GM12878 (cell line): Measurements from ENCODE around the gene UBE2D4. TPM values are rescaled to one million over a fixed set of nuclear protein-coding genes. Genes with fewer than 3 reads are reported as not detected.

ENCODE experiments used
- ATAC-seq: fragments of 200-7000 bp; cut with Tn5 transposase; 3 replicates; pipeline ENCODE4 v1.9.1; 2020; ENCODE audit warnings: mild to moderate bottlenecking, moderate library complexity
- BruUV-seq: library from RNA; stranded (reverse); fragments of 400-500 nt; replicated peaks from 2 replicates; lab custom pipeline; 2021; lab: Mats Ljungman, UMichigan
- CTCF ChIA-PET: fragments of 300-600 bp; sonication (Branson Sonifier 250); formaldehyde crosslinking; extraction: SDS; loops from one replicate; lab custom pipeline; 2021; ENCODE audit warnings: inconsistent platforms; lab: Yijun Ruan, JAX
- POLR2A ChIA-PET: fragments of 350-600 bp; formaldehyde crosslinking; extraction: SDS; loops from one replicate; lab custom pipeline; 2021; ENCODE audit warnings: inconsistent platforms; lab: Charles Lee
- RAD21 ChIA-PET: fragments of 300-600 bp; sonication (Branson Sonifier 250); formaldehyde crosslinking; loops from one replicate; lab custom pipeline; 2023; ENCODE audit warnings: antibody characterized with exemption; ENCODE audit not compliant: unreplicated experiment; lab: Charles Lee
- SMC1A ChIA-PET: fragments of 300-600 bp; sonication (Branson Sonifier 250); formaldehyde crosslinking; loops from one replicate; lab custom pipeline; 2023; ENCODE audit not compliant: unreplicated experiment, uncharacterized antibody; lab: Charles Lee
- DNase-seq: peaks from one replicate; pipeline ENCODE4 v3.0.0-alpha.2; 2011; ENCODE audit warnings: low read depth, low spot score
- FAIRE-seq: peaks from 3 replicates; lab custom pipeline; 2011; peaks lifted over from hg19 to GRCh38; lab: Jason Lieb, UNC
- H2AFZ ChIP-seq: 2 replicates; pipeline ENCODE4 v1.6.0; 2011; ENCODE audit warnings: low read depth, low read length, control low read depth; ENCODE audit not compliant: control insufficient read depth
- H3K27ac ChIP-seq: 2 replicates; pipeline ENCODE4 v1.5.1; 2011; ENCODE audit warnings: control low read depth; ENCODE audit not compliant: control insufficient read depth, insufficient read depth
- H3K27me3 ChIP-seq, 2 experiments: replicated peaks in 1 of 2; 2 replicates each; pipeline versions ENCODE4 v1.6.0 to v1.6.1; 2011; ENCODE audit warnings: low read length in 1 of 2; ENCODE audit not compliant: control insufficient read depth in 2 of 2, insufficient read depth in 2 of 2
- H3K36me3 ChIP-seq, 2 experiments: 2 replicates each; pipeline ENCODE4 v1.5.1; 2011; ENCODE audit warnings: low read length in 1 of 2; ENCODE audit not compliant: control insufficient read depth in 2 of 2, insufficient read depth in 2 of 2
- H3K4me1 ChIP-seq: 2 replicates; pipeline ENCODE4 v1.6.1; 2011; ENCODE audit warnings: mild to moderate bottlenecking, low read length, moderate library complexity, mixed read lengths; ENCODE audit not compliant: control insufficient read depth, insufficient read depth
- H3K4me2 ChIP-seq: 2 replicates; pipeline ENCODE4 v1.6.0; 2011; ENCODE audit warnings: control low read depth; ENCODE audit not compliant: control insufficient read depth, insufficient read depth
- H3K4me3 ChIP-seq: fragments of 200-600 bp; sonication (generic); 2 replicates; pipeline ENCODE4 v1.5.1; 2016
- H3K79me2 ChIP-seq: 2 replicates; pipeline ENCODE4 v1.6.0; 2011; ENCODE audit warnings: low read length; ENCODE audit not compliant: control insufficient read depth, insufficient read depth
- H3K9ac ChIP-seq: 2 replicates; pipeline ENCODE4 v1.8.0; 2011; ENCODE audit warnings: low read length, control low read depth, mixed read lengths; ENCODE audit not compliant: control insufficient read depth, insufficient read depth
- H3K9me3 ChIP-seq: replicated peaks from 3 replicates; pipeline ENCODE4 v1.5.1; 2011; ENCODE audit warnings: mild to moderate bottlenecking, low read length; ENCODE audit not compliant: control insufficient read depth, insufficient read depth
- H4K20me1 ChIP-seq: 2 replicates; pipeline ENCODE4 v1.6.0; 2011; ENCODE audit not compliant: control insufficient read depth, insufficient read depth
- BCLAF1 ChIP-seq: fragments of 450-650 bp; IDR thresholded peaks from 2 replicates; pipeline ENCODE4 v1.6.1; 2017; ENCODE audit warnings: antibody characterized with exemption, mild to moderate bottlenecking, moderate library complexity
- CHD2 ChIP-seq: IDR thresholded peaks from 2 replicates; pipeline ENCODE4 v1.6.1; 2011; ENCODE audit warnings: low read depth, low read length, improper control_type of control experiment, borderline replicate concordance
- E4F1 ChIP-seq: fragments of 450-650 bp; IDR thresholded peaks from 2 replicates; pipeline ENCODE4 v1.6.1; 2018; ENCODE audit warnings: borderline replicate concordance, mild to moderate bottlenecking; ENCODE audit not compliant: partially characterized antibody
- HCFC1 ChIP-seq: fragments of 150-350 bp; IDR thresholded peaks from 2 replicates; pipeline ENCODE4 v1.6.1; 2014; ENCODE audit warnings: low read length
- HDAC6 ChIP-seq: fragments of 200-600 bp; sonication (generic); IDR thresholded peaks from one replicate; pipeline ENCODE4 v1.8.0; 2017; ENCODE audit warnings: antibody characterized with exemption; ENCODE audit not compliant: unreplicated experiment
- HSF1 ChIP-seq: fragments of 150-350 bp; IDR thresholded peaks from 2 replicates; pipeline ENCODE4 v1.6.1; 2014; ENCODE audit warnings: mild to moderate bottlenecking, low read depth, low read length
- LARP7 ChIP-seq: fragments of 450-650 bp; IDR thresholded peaks from 2 replicates; pipeline ENCODE4 v1.6.1; 2017; ENCODE audit warnings: mild to moderate bottlenecking
- MEF2A ChIP-seq: IDR thresholded peaks from 2 replicates; pipeline ENCODE4 v1.6.1; 2011; ENCODE audit warnings: low read depth, mild to moderate bottlenecking, low read length, moderate library complexity; ENCODE audit not compliant: insufficient read depth
- MTA2 ChIP-seq: fragments of 450-650 bp; IDR thresholded peaks from 2 replicates; pipeline ENCODE4 v1.6.1; 2016; ENCODE audit warnings: low read depth, mild to moderate bottlenecking, moderate library complexity
- RAD51 ChIP-seq: fragments of 450-650 bp; IDR thresholded peaks from 2 replicates; pipeline ENCODE4 v1.6.1; 2016; ENCODE audit warnings: moderate library complexity, mild to moderate bottlenecking, inconsistent platforms
- TBL1XR1 ChIP-seq: IDR thresholded peaks from 2 replicates; pipeline ENCODE4 v1.6.1; 2012; ENCODE audit warnings: low read depth, low read length, improper control_type of control experiment
- TCF12 ChIP-seq: IDR thresholded peaks from 2 replicates; pipeline ENCODE4 v1.6.1; 2011; ENCODE audit warnings: low read depth, mild to moderate bottlenecking, low read length
- TCF7 ChIP-seq: IDR thresholded peaks from 2 replicates; pipeline ENCODE4 v1.6.1; 2014; ENCODE audit warnings: antibody characterized with exemption, borderline replicate concordance
- ZNF384 ChIP-seq: IDR thresholded peaks from 2 replicates; pipeline ENCODE4 v1.6.1; 2012; ENCODE audit warnings: low read depth, mild to moderate bottlenecking, low read length, improper control_type of control experiment, borderline replicate concordance
- WGBS: methylation state at CpG from one replicate; pipeline ENCODE4 v1.1.6; 2016; ENCODE audit warnings: low lambda C conversion rate; ENCODE audit not compliant: insufficient replicate concordance, insufficient coverage; ENCODE audit errors: missing lambda C conversion rate; 5-methylcytosine and 5-hydroxymethylcytosine counted together
- in situ Hi-C: fragments of 300-500 bp; cut with MboI; formaldehyde crosslinking; loops from 9 replicates; pipeline ENCODE4 v1.14.3; 2018; ENCODE audit warnings: mixed read lengths
- intact Hi-C: fragments of 100-400 bp; cut with micrococcal nuclease; formaldehyde crosslinking; loops from one replicate; pipeline ENCODE4 v1.14.2; 2022; ENCODE audit not compliant: unreplicated experiment
- polyA plus RNA-seq, 11 experiments: library from polyadenylated mRNA; depleted of rRNA in 4 of 11; unstranded in 6 of 11; stranded (reverse) in 5 of 11; fragments of >200 nt; fragmentation: Nextera tagmentation in 4 of 11; fragmentation: Illumina TruSeq in 1 of 11; extraction: Ambion mirVana in 4 of 11; extraction: Trizol in 1 of 11; gene quantifications; 1 replicate in 1 of 11; 2 replicates in 10 of 11; pipeline versions ENCODE4 v1.2.1 to v1.2.3, GENCODE V29; 2011 to 2016; ENCODE audit warnings: inconsistent platforms in 2 of 11, missing spikeins in 2 of 11, low read depth in 1 of 11
- total RNA-seq, 4 experiments: library from RNA; depleted of rRNA in 3 of 4; stranded (reverse); fragments of >200 nt in 3 of 4; fragmentation: Illumina TruSeq in 1 of 4; extraction: Trizol in 1 of 4; gene quantifications; 2 replicates each; pipeline versions ENCODE4 v1.2.1 to v1.2.3, GENCODE V29; 2013 to 2021
- TF ChIP-seq, protein P1 (sequence below): IDR thresholded peaks from 2 replicates; pipeline ENCODE4 v1.6.1; 2011; ENCODE audit warnings: low read depth, low read length, improper control_type of control experiment, borderline replicate concordance

UBE2D4 gene
- total and polyA plus RNA-seq, 10 of the 15 experiments (the other 5 are each of a cell fraction or from before 2014, with no cell fraction given): 3.5 to 16.6 (median 10.3) TPM

- intact Hi-C loops: no loop called here
- SMC1A ChIA-PET: interaction anchor here (0.9 kb wide), 1 partner anchor 974 kb away, joined by 3 read pairs; the partner anchor contains the start of gene PSMA2
- RAD21 ChIA-PET: no interaction called here
- CTCF ChIA-PET: interaction anchor here (2.0 kb wide), 1 partner anchor 10 kb away, joined by 9 read pairs; no protein-coding TSS in a partner anchor
- Histone ChIP-seq H3K27ac (0 out of 2 replicates have a peak overlapping the region, but pooled peaks have one; percentile 17), H3K4me3 (peak overlapping the region; percentile 66), H2AFZ (peak overlapping the region; percentile 45; the same call in 1 of the 2 replicates), H3K27me3 (no peaks in the 10 kb centered on the region), H3K36me3 (no peaks in the 10 kb centered on the region; a peak in 1 of 4 replicates), H3K79me2 (peaks cover 26% of the 10 kb centered on the region), H3K4me1 (peaks cover 14% of the 10 kb centered on the region), H3K9ac (peak overlapping the region; percentile 73), H4K20me1 (no peaks in the 10 kb centered on the region), H3K9me3 (no peaks in the 10 kb centered on the region), H3K4me2 (peak overlapping the region; percentile 90)
- DNase-seq (no peak), FAIRE-seq (no peak), ATAC-seq (peak; percentile 11)
- in situ Hi-C loops: no loop called here
- BruUV-seq: no TSS peak
- TF ChIP-seq MTA2 (no peak), ZNF384 (no peak), HDAC6 (no peak), TCF7 (no peak), TBL1XR1 (no peak), CHD2 (no peak), E4F1 (no peak), RAD51 (no peak), BCLAF1 (no peak), HCFC1 (no peak), LARP7 (no peak), MEF2A (no peak), HSF1 (no peak), TCF12 (no peak)
- TF ChIP-seq, protein P1, sequence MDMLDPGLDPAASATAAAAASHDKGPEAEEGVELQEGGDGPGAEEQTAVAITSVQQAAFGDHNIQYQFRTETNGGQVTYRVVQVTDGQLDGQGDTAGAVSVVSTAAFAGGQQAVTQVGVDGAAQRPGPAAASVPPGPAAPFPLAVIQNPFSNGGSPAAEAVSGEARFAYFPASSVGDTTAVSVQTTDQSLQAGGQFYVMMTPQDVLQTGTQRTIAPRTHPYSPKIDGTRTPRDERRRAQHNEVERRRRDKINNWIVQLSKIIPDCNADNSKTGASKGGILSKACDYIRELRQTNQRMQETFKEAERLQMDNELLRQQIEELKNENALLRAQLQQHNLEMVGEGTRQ: no peak
- POLR2A ChIA-PET: interaction anchor here (0.8 kb wide), 1 partner anchor 22 kb away, joined by 5 read pairs; no protein-coding TSS in a partner anchor
- 68% methylated on average over 8 of the region's 8 CpGs for WGBS
Measured at GRCh38 chr7:43905209-43905946, 20.9 kb upstream of the UBE2D4 start.
